Lower lobe of right lung (tissue), 2 donors: Measurements from ENCODE around the gene RNF135. TPM values are rescaled to one million over a fixed set of nuclear protein-coding genes. Genes with fewer than 3 reads are reported as not detected.
"Not testable (repeated sequence)": the region's sequence is repeated elsewhere in the genome, so short reads cannot be mapped to it uniquely, and the experiment has no call there.

Experiments used
- ATAC-seq, 2 donors: fragments of 200-7000 bp; cut with Tn5 transposase; one replicate each; pipeline ENCODE4 v1.9.1; 2020 to 2022; ENCODE audit warnings: mild to moderate bottlenecking in 2 of 2, moderate library complexity in 2 of 2
- DNase-seq: peaks from one replicate; pipeline ENCODE4 v3.0.0-alpha.2; 2020
- H3K27ac ChIP-seq: fragments of 200-600 bp; one replicate; pipeline ENCODE4 v1.8.0; 2022
- H3K27me3 ChIP-seq: fragments of 200-600 bp; one replicate; pipeline ENCODE4 v1.8.0; 2022; ENCODE audit warnings: low read depth
- H3K36me3 ChIP-seq: fragments of 200-600 bp; one replicate; pipeline ENCODE4 v1.8.0; 2022; ENCODE audit warnings: mild to moderate bottlenecking
- H3K4me1 ChIP-seq: fragments of 200-600 bp; one replicate; pipeline ENCODE4 v1.8.0; 2022
- H3K4me3 ChIP-seq: fragments of 200-600 bp; one replicate; pipeline ENCODE4 v1.8.0; 2022; ENCODE audit warnings: mild to moderate bottlenecking
- H3K9me3 ChIP-seq: fragments of 200-600 bp; one replicate; pipeline ENCODE4 v1.8.0; 2022
- CTCF ChIP-seq: fragments of 200-600 bp; IDR thresholded peaks from one replicate; pipeline ENCODE4 v1.8.0; 2022; ENCODE audit warnings: antibody characterized with exemption, mild to moderate bottlenecking
- intact Hi-C: fragments of 100-400 bp; cut with DNase I; formaldehyde crosslinking; loops from one replicate; pipeline ENCODE4 v1.11.0; 2022
- total RNA-seq: library from RNA; stranded (reverse); fragmentation: NEBNext Ultra II Directional; extraction: Animal tissue kit (Norgen Biotek cat#: 25700); gene quantifications from one replicate; pipeline ENCODE4 v1.2.1, GENCODE V29; 2021
- donor health status: DM: no; HTN: yes; CAD: no; lungs with severe emphysema.

RNF135 gene
- total RNA-seq, 1 donor from 2014 or later = 29.2 TPM

- intact Hi-C loops = loop anchor here (10.0 kb wide), 1 partner anchor 201 kb away; no protein-coding TSS in a partner anchor
These were observed 43.0 kb downstream of the RNF135 start for GRCh38 chr17:31013844-31014243.

GRCh38 chr17:31015639-31016038 lies 44.8 kb downstream of the RNF135 start:
- intact Hi-C loops = loop anchor here (10.0 kb wide), 1 partner anchor 199 kb away; no protein-coding TSS in a partner anchor
- Histone ChIP-seq H3K27ac (no peak overlapping the region), H3K27me3 (no peaks in the 10 kb centered on the region), H3K4me1 (no peaks in the 10 kb centered on the region), H3K4me3 (no peak overlapping the region), H3K36me3 (no peaks in the 10 kb centered on the region), H3K9me3 (no peaks in the 10 kb centered on the region)
- TF ChIP-seq CTCF = no peak
- DNase-seq (no peak), ATAC-seq (no peak)

More at GRCh38 chr17:31013844-31014243, 43.0 kb downstream of the RNF135 start:
- DNase-seq (no peak), ATAC-seq (no peak)
- no peak overlapping the region for H3K4me3 ChIP-seq
- H3K27ac ChIP-seq = no peak overlapping the region
- H3K27me3 ChIP-seq = no peaks in the 10 kb centered on the region
- TF ChIP-seq CTCF = no peak
- no peaks in the 10 kb centered on the region for H3K36me3 ChIP-seq
- no peaks in the 10 kb centered on the region for H3K4me1 ChIP-seq
- no peaks in the 10 kb centered on the region for H3K9me3 ChIP-seq

- ATAC-seq (no peak), DNase-seq (no peak)
- no peaks in the 10 kb centered on the region for H3K9me3 ChIP-seq
- H3K4me1 ChIP-seq = no peaks in the 10 kb centered on the region
- no peaks in the 10 kb centered on the region for H3K27me3 ChIP-seq
- H3K36me3 ChIP-seq = no peaks in the 10 kb centered on the region
- TF ChIP-seq CTCF = no peak
- H3K4me3 ChIP-seq = no peak overlapping the region
- intact Hi-C loops = loop anchor here (10.0 kb wide), 1 partner anchor 196 kb away; no protein-coding TSS in a partner anchor
- no peak overlapping the region for H3K27ac ChIP-seq
These were observed 48.2 kb downstream of the RNF135 start for GRCh38 chr17:31019004-31019403.

GRCh38 chr17:31023171-31023570 lies 52.3 kb downstream of the RNF135 start:
- DNase-seq, intact Hi-C loops, H3K4me1 ChIP-seq, H3K27me3 ChIP-seq, H3K4me3 ChIP-seq, ATAC-seq, H3K27ac ChIP-seq, H3K36me3 ChIP-seq, H3K9me3 ChIP-seq: not testable (repeated sequence)

GRCh38 chr17:31031841-31032240 lies 61.0 kb downstream of the RNF135 start:
- intact Hi-C loops = no loop called here
- H3K27me3 ChIP-seq = no peaks in the 10 kb centered on the region
- DNase-seq = no peak

GRCh38 chr17:31035611-31036010 lies 64.8 kb downstream of the RNF135 start:
- H3K4me3 ChIP-seq, DNase-seq, intact Hi-C loops, H3K4me1 ChIP-seq, H3K9me3 ChIP-seq, ATAC-seq, H3K27ac ChIP-seq, H3K27me3 ChIP-seq: not testable (repeated sequence)
- H3K36me3 ChIP-seq = peaks cover 14% of the 10 kb centered on the region

More at GRCh38 chr17:31031841-31032240, 61.0 kb downstream of the RNF135 start:
- no peak for ATAC-seq
- Histone ChIP-seq H3K4me3 (no peak overlapping the region), H3K27ac (no peak overlapping the region), H3K36me3 (peaks cover 14% of the 10 kb centered on the region), H3K4me1 (no peaks in the 10 kb centered on the region), H3K9me3 (no peaks in the 10 kb centered on the region)
- TF ChIP-seq CTCF = no peak

- H3K27ac ChIP-seq, H3K4me1 ChIP-seq, H3K9me3 ChIP-seq, H3K27me3 ChIP-seq, H3K36me3 ChIP-seq, intact Hi-C loops, ATAC-seq, DNase-seq, H3K4me3 ChIP-seq: not testable (repeated sequence)
These were observed 70.0 kb downstream of the RNF135 start for GRCh38 chr17:31040837-31041236.

- intact Hi-C loops, H3K27ac ChIP-seq, H3K9me3 ChIP-seq, H3K36me3 ChIP-seq, DNase-seq, H3K4me1 ChIP-seq, H3K27me3 ChIP-seq, ATAC-seq, H3K4me3 ChIP-seq: not testable (repeated sequence)
These were observed 71.5 kb downstream of the RNF135 start for GRCh38 chr17:31042378-31042777.

- ATAC-seq, H3K36me3 ChIP-seq, H3K27ac ChIP-seq, H3K4me3 ChIP-seq, intact Hi-C loops, H3K9me3 ChIP-seq, H3K4me1 ChIP-seq, H3K27me3 ChIP-seq, DNase-seq: not testable (repeated sequence)
These were observed 76.1 kb downstream of the RNF135 start for GRCh38 chr17:31046856-31047425.
